Testis (tissue), 3 donors: ENCODE data around the gene LCOR. TPM values are rescaled to one million over a fixed set of nuclear protein-coding genes. Genes with fewer than 3 reads are reported as not detected.

Experiments
- DNase-seq: peaks from one replicate; pipeline ENCODE4 v3.0.0-alpha.2; 2019
- H3K27ac ChIP-seq, 2 donors: fragments of 200-600 bp; sonication (generic); one replicate each; pipeline ENCODE4 v1.5.1; 2019
- H3K27me3 ChIP-seq: fragments of 200-600 bp; sonication (generic); one replicate; pipeline ENCODE4 v1.5.1; 2019
- H3K36me3 ChIP-seq: fragments of 200-600 bp; sonication (generic); one replicate; pipeline ENCODE4 v1.5.1; 2017; ENCODE audit warnings: low read depth; ENCODE audit errors: missing control alignments
- H3K4me1 ChIP-seq: fragments of 200-600 bp; sonication (generic); one replicate; pipeline ENCODE4 v1.5.1; 2019
- H3K4me3 ChIP-seq, 2 donors: fragments of 200-600 bp; sonication (generic); one replicate each; pipeline ENCODE4 v1.5.1; 2017 to 2019
- H3K9me3 ChIP-seq: fragments of 200-600 bp; sonication (generic); one replicate; pipeline ENCODE4 v1.5.1; 2017
- CTCF ChIP-seq, 3 experiments: fragments of 450-650 bp in 2 of 3; fragments of 200-600 bp in 1 of 3; sonication (generic) in 1 of 3; IDR thresholded peaks; one replicate each; pipeline ENCODE4 v1.5.1; 2016 to 2019; ENCODE audit warnings: antibody characterized with exemption in 3 of 3, mild to moderate bottlenecking in 2 of 3, moderate library complexity in 1 of 3
- POLR2A ChIP-seq: fragments of 450-650 bp; IDR thresholded peaks from one replicate; pipeline ENCODE4 v1.6.1; 2017; ENCODE audit warnings: antibody characterized with exemption, mild to moderate bottlenecking, moderate library complexity
- WGBS, 2 donors: methylation state at CpG; one replicate each; pipeline ENCODE4 v1.1.5; 2018; 5-methylcytosine and 5-hydroxymethylcytosine counted together
- intact Hi-C: fragments of 100-400 bp; cut with DNase I; formaldehyde crosslinking; loops from one replicate; pipeline ENCODE4 v1.15.1; 2023; ENCODE audit warnings: low total_unique reads
- polyA plus RNA-seq: library from polyadenylated mRNA; stranded (reverse); fragments of 350-450 nt; fragmentation: Illumina TruSeq; extraction: RNeasy Lipid Tissue Mini Kit (QIAGEN cat#74804); gene quantifications from one replicate; pipeline ENCODE4 v1.2.3, GENCODE V29; 2014; ENCODE audit warnings: low read depth, low replicate concordance; ENCODE audit not compliant: insufficient read depth
- total RNA-seq, 2 donors: library from RNA; depleted of rRNA; stranded (reverse); fragments of >200 nt; gene quantifications; one replicate each; pipeline ENCODE4 v1.2.3, GENCODE V29; 2016

Gene LCOR
- total and polyA plus RNA-seq, 3 donors from 2014 or later: 11.6 to 68.3 (median 40.0) TPM

GRCh38 chr10:97010695-97011206 lies 178.7 kb downstream of the LCOR start:
- Histone ChIP-seq H3K9me3 (no peaks in the 10 kb centered on the region), H3K27ac (no peak overlapping the region), H3K27me3 (no peaks in the 10 kb centered on the region), H3K36me3 (no peaks in the 10 kb centered on the region), H3K4me3 (no peak overlapping the region), H3K4me1 (no peaks in the 10 kb centered on the region)
- DNase-seq: no peak
- TF ChIP-seq POLR2A (no peak), CTCF (IDR thresholded peaks at IDR 0.05) (no peak)
- whole genome bisulfite sequencing, 2 donors: 87 to 100% methylated on average over 1 to 4 of the region's 4 CpGs
- intact Hi-C loops: no loop called here

DNA sequence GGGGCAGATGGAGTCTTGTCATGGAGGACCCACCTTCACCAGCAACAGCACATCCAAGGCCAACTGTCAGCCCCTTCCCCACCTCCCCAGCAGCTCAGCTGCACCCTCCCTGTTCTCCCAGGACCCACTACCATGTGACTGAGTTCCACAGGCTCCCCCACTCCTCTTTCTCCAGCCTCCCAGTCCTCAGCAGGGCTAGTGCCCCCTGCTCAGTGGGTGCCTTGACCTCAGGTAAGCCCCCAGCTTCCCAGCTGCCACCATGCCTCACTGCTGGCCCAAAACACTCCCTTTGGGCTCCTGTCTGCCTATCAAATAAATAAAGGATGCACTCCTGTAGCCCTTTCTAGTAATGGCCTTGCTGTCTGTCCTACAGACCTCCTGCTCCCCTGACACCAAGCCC lies 179.3 kb downstream of the LCOR start:
- TF ChIP-seq CTCF (IDR thresholded peaks at IDR 0.05): no peak
- TF ChIP-seq POLR2A: no peak

GRCh38 chr10:97012470-97012869 lies 180.4 kb downstream of the LCOR start:
- WGBS, 2 donors: 89 to 90% methylated on average over 8 of the region's 8 CpGs
- Histone ChIP-seq H3K36me3 (no peaks in the 10 kb centered on the region), H3K9me3 (no peaks in the 10 kb centered on the region), H3K4me3 (no peak overlapping the region), H3K27me3 (no peaks in the 10 kb centered on the region), H3K27ac (no peak overlapping the region), H3K4me1 (no peaks in the 10 kb centered on the region)
- intact Hi-C loops: no loop called here
- TF ChIP-seq CTCF (IDR thresholded peaks at IDR 0.05) (no peak), POLR2A (no peak)
- DNase-seq: no peak

More for the DNA sequence above, 179.3 kb downstream of the LCOR start:
- Histone ChIP-seq H3K27ac (no peak overlapping the region), H3K4me3 (no peak overlapping the region), H3K9me3 (no peaks in the 10 kb centered on the region), H3K27me3 (no peaks in the 10 kb centered on the region), H3K36me3 (no peaks in the 10 kb centered on the region), H3K4me1 (no peaks in the 10 kb centered on the region)
- intact Hi-C loops: no loop called here
- DNase-seq: no peak

DNA sequence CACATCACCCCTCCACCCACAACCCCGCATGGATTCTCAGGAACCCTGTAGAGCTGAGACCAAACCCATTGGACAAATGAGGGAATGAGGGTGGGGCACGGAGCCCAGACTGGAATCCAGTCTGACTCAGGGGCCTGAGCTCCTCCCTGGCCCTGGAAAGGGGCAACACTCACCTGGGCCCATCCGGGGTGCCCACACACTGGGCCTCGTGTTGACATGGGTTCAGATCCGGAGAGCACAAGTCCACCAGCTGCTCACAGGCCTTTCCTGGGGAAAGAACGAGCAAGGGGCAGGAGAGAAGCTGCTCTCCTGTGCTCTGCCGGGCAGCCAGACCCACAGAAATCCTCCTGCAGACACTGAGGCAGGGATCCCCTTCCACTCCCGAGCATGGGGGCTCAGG lies 181.5 kb downstream of the LCOR start:
- 93 to 100% methylated on average over 2 to 8 of the region's 8 CpGs for WGBS, 2 donors
- Histone ChIP-seq H3K27me3 (no peaks in the 10 kb centered on the region), H3K36me3 (no peaks in the 10 kb centered on the region), H3K9me3 (no peaks in the 10 kb centered on the region), H3K4me3 (no peak overlapping the region), H3K4me1 (no peaks in the 10 kb centered on the region), H3K27ac (no peak overlapping the region)
- intact Hi-C loops: no loop called here
- no peak for DNase-seq
- TF ChIP-seq CTCF (IDR thresholded peaks at IDR 0.05) (no peak), POLR2A (no peak)

GRCh38 chr10:97013983-97014382 lies 181.9 kb downstream of the LCOR start:
- 89 to 92% methylated on average over 5 to 8 of the region's 8 CpGs for WGBS, 2 donors
- no peaks in the 10 kb centered on the region for H3K27me3 ChIP-seq
- no peaks in the 10 kb centered on the region for H3K4me1 ChIP-seq
- no peak for DNase-seq
- no peaks in the 10 kb centered on the region for H3K9me3 ChIP-seq
- intact Hi-C loops: no loop called here
- no peaks in the 10 kb centered on the region for H3K36me3 ChIP-seq
- no peak for TF ChIP-seq CTCF (IDR thresholded peaks at IDR 0.05)
- no peak overlapping the region for H3K27ac ChIP-seq
- H3K4me3 ChIP-seq: no peak overlapping the region
